LNCAP (cell line): ENCODE measurements around the gene ZFX.

Experiments used
- TF ChIP-seq, protein P1 (sequence below): fragments of 450-650 bp; IDR thresholded peaks from 2 replicates; pipeline ENCODE4 v1.5.1; 2017; ENCODE audit warnings: mild to moderate bottlenecking

ZFX gene

DNA sequence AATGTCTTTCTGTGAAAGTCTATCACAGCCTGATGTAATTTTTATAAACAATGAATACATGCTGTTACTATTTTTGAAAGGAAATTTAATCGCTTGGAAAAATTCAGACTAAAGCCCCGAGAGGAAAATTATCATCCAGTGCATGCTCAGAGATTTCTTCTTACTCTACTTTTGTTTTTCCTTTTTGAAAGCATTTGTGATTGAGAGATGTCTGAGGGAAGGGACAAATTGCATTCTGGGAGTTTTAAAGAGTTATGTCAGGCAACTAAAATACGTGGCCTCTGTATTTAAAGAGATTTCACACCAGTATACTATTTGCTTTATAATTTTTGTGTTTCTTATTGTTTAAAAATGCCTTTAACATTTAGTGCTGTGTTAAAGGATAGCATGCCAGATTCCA, 1.4 kb upstream of the ZFX start:
- TF ChIP-seq, protein P1, sequence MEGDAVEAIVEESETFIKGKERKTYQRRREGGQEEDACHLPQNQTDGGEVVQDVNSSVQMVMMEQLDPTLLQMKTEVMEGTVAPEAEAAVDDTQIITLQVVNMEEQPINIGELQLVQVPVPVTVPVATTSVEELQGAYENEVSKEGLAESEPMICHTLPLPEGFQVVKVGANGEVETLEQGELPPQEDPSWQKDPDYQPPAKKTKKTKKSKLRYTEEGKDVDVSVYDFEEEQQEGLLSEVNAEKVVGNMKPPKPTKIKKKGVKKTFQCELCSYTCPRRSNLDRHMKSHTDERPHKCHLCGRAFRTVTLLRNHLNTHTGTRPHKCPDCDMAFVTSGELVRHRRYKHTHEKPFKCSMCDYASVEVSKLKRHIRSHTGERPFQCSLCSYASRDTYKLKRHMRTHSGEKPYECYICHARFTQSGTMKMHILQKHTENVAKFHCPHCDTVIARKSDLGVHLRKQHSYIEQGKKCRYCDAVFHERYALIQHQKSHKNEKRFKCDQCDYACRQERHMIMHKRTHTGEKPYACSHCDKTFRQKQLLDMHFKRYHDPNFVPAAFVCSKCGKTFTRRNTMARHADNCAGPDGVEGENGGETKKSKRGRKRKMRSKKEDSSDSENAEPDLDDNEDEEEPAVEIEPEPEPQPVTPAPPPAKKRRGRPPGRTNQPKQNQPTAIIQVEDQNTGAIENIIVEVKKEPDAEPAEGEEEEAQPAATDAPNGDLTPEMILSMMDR = no peak

GRCh38 chrX:24148535-24149350, 786 bp upstream of the ZFX start:
- TF ChIP-seq, protein P1 = no peak

DNA sequence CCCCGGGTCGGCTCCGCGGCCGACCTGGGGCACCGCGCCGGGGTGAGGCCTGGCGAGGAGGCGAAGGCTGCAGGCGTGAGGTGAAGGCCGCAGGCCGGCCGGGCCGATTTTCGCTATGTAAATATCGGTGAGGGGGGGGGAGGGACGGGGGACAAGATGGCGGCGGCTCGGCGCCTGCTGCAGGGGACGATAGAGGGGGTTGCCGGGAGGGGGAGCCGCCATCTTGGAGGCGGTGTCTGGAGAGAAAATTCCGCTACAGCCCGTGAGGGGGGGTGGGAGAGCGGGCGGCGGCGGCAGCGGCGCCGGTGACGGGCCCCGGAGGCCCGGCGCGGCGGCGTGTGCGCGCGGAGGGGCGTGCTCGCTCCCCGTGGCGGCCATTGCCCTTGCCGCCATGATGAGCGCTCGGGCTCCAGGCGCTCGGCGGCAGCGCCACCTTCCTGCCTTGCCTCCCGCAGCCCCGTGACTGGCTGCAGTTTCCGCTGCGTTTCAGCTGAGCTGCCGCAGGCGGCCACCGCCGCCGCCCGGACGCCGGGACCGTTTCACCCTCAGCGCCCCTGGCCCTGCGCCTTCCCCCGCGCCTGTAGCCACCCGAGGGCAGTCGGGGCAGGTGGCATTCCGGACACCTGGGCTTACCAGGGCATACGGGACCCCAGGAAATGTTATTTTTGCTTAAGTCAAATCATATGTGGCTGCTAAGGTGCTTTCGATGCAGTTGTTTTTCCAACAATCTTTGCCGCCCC, 692 bp downstream of the ZFX start:
- TF ChIP-seq, protein P1 = peak; percentile 19; the same call in 1 of the 2 replicates

- TF ChIP-seq, protein P1 = no peak
Observed at GRCh38 chrX:24150898-24151297, 1.4 kb downstream of the ZFX start.

- TF ChIP-seq, protein P1 = no peak
Observed at GRCh38 chrX:24151513-24151912, 2.0 kb downstream of the ZFX start.

DNA sequence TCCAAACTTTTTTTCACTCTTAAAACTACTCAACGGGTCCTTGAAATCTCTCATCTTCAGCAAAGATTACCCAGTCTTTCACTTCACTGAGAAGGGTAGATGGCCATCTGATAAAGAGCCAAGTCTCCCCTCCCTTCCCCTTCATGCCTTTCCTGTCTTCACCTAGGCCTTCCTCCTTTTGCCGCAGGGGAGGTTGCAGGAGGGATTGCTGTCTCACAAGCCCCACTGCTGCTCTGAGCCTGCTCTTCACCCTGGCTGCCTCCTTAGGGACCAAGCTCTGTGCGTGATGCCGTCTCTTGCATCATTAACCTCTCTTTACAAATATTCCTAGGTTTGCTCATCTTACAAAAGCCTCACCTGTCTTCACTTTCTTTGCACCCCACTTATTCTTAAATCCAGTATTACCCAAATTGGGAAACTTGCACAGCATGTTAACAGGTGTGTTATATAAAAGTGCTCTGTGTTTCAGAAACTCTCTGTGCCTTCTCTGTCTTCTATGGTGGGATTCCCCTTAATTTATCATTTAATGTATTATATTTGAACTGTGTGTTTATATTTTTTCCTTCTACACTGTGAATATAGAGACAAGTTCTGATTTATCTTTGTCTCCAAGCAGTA, 3.8 kb downstream of the ZFX start:
- TF ChIP-seq, protein P1 = no peak

DNA sequence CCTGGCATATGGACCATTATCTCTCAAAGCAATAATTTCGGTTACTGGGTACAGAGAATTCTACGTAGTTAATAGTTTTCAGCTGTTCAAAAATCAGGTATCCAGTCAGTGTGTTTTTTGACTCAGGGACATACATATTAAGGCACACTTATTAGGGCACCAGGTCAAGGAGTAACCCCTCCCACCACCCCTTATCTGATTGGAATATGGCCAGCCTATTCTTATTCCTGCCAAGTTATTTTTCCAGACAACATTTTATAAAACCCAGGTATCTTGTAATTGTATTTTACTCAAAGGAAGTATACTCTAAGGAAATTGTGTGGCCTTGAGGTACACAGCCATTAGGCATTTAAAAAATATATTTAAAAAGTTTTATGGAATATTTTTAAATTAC, 4.3 kb downstream of the ZFX start:
- TF ChIP-seq, protein P1 = no peak
